Measurements from ENCODE around the gene AGTPBP1.
"Not testable (repeated sequence)": the region's sequence is repeated elsewhere in the genome, so short reads cannot be mapped to it uniquely, and the experiment has no call there.

AGTPBP1 gene, protein sequence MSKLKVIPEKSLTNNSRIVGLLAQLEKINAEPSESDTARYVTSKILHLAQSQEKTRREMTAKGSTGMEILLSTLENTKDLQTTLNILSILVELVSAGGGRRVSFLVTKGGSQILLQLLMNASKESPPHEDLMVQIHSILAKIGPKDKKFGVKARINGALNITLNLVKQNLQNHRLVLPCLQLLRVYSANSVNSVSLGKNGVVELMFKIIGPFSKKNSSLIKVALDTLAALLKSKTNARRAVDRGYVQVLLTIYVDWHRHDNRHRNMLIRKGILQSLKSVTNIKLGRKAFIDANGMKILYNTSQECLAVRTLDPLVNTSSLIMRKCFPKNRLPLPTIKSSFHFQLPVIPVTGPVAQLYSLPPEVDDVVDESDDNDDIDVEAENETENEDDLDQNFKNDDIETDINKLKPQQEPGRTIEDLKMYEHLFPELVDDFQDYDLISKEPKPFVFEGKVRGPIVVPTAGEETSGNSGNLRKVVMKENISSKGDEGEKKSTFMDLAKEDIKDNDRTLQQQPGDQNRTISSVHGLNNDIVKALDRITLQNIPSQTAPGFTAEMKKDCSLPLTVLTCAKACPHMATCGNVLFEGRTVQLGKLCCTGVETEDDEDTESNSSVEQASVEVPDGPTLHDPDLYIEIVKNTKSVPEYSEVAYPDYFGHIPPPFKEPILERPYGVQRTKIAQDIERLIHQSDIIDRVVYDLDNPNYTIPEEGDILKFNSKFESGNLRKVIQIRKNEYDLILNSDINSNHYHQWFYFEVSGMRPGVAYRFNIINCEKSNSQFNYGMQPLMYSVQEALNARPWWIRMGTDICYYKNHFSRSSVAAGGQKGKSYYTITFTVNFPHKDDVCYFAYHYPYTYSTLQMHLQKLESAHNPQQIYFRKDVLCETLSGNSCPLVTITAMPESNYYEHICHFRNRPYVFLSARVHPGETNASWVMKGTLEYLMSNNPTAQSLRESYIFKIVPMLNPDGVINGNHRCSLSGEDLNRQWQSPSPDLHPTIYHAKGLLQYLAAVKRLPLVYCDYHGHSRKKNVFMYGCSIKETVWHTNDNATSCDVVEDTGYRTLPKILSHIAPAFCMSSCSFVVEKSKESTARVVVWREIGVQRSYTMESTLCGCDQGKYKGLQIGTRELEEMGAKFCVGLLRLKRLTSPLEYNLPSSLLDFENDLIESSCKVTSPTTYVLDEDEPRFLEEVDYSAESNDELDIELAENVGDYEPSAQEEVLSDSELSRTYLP

DNA sequence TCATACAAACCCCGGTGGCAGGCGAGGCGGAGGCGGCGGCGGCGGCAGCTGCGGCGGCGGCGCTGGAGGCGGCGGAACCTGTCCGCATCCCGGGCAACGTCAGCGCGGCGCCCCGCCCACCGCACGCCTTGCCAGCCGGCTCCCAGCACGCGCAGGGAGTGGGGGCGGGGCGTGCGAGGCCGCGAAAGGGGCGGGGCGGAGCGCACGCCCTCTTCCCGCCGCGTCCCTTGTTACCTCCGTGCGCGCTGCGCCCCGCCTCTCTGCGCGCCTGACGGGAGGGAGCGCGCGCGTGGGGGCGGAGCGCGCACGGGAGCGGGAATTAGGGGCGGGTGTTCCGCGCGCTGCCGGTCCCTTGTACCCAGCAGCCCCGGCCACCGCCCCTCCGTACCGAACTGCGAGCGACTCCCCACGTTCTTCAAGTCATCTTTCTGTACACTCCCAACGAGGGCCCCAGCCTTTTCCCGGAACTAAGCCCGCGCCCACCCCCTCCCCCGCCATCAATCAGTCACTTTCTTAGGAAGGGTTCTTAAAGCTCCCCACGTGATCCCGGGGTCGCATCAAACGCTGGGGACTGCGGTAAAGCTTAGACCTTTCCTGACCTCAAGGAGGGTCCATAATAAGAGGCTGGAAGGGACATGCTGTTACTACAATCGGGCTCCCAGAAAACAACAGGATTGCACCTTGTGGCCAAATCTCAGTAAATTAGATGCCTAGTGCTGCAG, at the start of gene AGTPBP1:
AGTPBP1 (minus strand) TSS at position 80 of the 722 bp plus-strand sequence. CDS start 29,421 bp downstream, outside the sequence.
- DNase-seq (ENCODE audit: low read depth) = peak; percentile 30

- not testable (repeated sequence) for DNase-seq (ENCODE audit: low read depth)
These were observed 44.4 kb upstream of the AGTPBP1 start for GRCh38 chr9:85786116-85786515.

- not testable (repeated sequence) for DNase-seq (ENCODE audit: low read depth)
These were observed 32.1 kb upstream of the AGTPBP1 start for GRCh38 chr9:85773844-85774243.

GRCh38 chr9:85761802-85762201, 20.0 kb upstream of the AGTPBP1 start:
- DNase-seq (ENCODE audit: low read depth) = not testable (repeated sequence)

GRCh38 chr9:85757716-85758115, 16.0 kb upstream of the AGTPBP1 start:
- DNase-seq (ENCODE audit: low read depth) = not testable (repeated sequence)

DNA sequence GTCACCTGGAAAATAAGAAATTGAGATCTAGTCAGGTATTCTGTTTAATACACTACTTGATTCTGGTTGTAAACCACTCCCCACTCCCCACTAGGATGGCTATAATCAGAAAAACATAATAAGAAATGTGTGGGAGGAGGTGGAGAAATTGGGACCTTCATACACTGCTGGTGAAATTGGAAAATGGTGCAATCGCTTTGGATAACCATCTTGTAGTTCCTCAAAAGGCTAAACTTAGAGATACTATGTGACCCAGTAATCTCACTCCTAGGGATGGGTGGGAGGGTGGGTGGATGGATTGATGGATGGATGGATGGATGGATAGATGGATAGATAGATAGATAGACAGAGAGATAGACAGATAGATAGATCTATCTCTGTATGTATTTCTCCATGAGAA, 14.5 kb upstream of the AGTPBP1 start:
- not testable (repeated sequence) for DNase-seq (ENCODE audit: low read depth)

- DNase-seq (ENCODE audit: low read depth) = no peak
These were observed 4.6 kb upstream of the AGTPBP1 start for GRCh38 chr9:85746309-85746708.

DNA sequence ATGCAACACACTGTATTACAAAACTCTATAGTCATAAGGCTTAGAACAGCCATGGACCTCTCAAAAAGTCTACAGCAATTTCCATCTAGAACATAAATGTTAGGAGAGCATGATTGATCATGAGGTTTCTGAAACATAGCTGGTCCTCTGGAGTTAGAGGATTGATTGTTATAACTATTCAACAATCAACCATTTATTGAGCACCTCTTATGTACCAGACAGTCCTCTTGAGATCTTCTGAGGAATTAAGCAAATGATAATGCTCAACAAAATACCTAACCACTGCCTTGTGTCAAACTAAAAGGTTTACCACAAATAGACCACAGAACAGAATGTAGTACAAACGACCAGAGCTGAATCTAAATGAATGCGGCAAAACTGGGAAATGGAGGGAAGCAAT, 3.4 kb upstream of the AGTPBP1 start:
- no peak for DNase-seq (ENCODE audit: low read depth)

GRCh38 chr9:85744480-85744879, 2.7 kb upstream of the AGTPBP1 start:
- DNase-seq (ENCODE audit: low read depth) = no peak

DNA sequence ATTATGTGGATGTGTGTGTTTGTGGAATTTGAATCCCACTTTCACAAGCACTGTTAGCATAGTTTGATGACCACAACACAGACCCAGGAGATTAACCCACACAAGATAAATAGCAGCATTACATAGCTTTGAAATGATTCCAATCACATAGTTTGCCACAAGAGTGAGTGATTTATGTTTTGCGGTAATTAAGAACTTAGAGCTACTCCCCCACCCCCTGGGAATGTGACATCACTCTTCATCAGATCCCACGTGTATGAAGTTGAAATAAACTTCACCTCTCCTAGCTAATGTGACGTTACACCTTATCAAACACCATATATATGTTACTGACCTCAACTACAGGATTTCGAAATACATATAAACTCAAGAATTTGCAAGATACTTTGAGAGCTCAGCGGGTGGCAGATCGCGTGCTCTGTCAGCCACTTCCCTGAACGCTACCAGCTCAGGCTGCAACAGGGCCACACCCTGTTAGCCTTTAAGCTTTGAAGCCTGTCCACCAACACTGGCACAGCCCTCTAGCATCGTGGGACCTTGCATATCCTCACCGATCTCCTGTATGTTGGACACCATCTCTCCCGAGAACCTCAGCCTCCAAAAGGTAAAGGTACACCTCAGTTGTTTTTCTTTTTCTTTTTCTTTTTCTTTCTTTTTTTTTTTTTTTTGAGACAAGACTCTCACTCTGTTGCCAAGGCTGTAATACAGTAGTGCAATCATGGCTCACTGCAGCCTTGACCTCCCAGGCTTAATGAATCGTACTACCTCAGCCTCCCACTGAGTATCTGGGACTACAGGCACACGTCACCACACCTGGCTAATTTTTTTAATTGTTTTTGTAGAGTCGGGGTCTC, 1.7 kb upstream of the AGTPBP1 start:
- peak; percentile 93 for DNase-seq (ENCODE audit: low read depth)

GRCh38 chr9:85742597-85742936, 813 bp upstream of the AGTPBP1 start:
- peak; percentile 42 for DNase-seq (ENCODE audit: low read depth)

GRCh38 chr9:85741095-85741874, 469 bp downstream of the AGTPBP1 start:
- no peak for DNase-seq (ENCODE audit: low read depth)

- DNase-seq (ENCODE audit: low read depth) = no peak
These were observed 1.0 kb downstream of the AGTPBP1 start for GRCh38 chr9:85740787-85741094.

GRCh38 chr9:85738509-85738908, 3.2 kb downstream of the AGTPBP1 start:
- no peak for DNase-seq (ENCODE audit: low read depth)

- no peak for DNase-seq (ENCODE audit: low read depth)
These were observed 4.1 kb downstream of the AGTPBP1 start for GRCh38 chr9:85737671-85738070.

GRCh38 chr9:85730916-85731630, 10.7 kb downstream of the AGTPBP1 start:
- no peak for DNase-seq (ENCODE audit: low read depth)

DNA sequence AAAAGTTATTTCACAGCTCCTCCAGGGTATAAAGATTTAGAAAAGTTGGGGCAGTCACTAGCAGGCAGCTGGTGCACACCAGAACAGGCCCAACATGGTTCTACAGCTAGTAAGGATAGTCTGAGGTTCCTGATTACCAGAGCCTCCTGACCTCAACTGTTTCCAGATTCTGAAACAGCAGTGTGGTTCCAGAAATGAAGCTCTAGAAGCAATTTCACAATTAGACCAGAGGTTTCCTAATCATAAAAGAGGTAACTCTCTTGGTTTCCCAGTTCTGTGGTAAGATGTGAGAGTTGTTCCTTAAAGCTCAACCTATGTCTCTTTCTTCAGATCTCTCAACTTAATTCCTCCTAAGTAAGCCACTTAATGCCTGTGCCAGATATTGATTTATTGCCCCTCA, 11.9 kb downstream of the AGTPBP1 start:
- DNase-seq (ENCODE audit: low read depth) = no peak

DNA sequence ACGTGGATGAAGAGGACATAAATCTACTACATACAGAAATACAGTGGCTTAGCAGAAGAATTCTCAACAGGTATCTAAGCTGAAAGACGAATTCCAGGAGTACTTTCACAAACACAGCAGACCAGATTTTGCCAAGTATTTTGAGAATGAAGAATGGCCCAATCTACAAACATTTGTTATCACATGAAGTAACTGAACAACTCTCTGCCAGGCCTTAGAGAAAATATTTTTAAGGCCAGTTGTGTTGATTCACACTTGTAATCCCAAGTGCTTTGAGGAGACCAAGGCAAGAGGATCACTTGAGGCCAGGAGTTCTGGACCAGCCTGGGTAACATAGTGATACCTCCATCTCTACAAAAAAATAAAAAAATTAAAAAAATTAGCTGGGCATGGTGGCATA, 14.3 kb downstream of the AGTPBP1 start:
- no peak for DNase-seq (ENCODE audit: low read depth)

- DNase-seq (ENCODE audit: low read depth) = no peak
These were observed 15.0 kb downstream of the AGTPBP1 start for GRCh38 chr9:85726737-85727136.

Data from non-pigmented ciliary epithelial cell (primary cell).